DMS 273 (cell line): Measurements from ENCODE around the gene ZBTB34.

Experiments used
- DNase-seq: peaks from one replicate; lab custom pipeline; 2025; ENCODE audit not compliant: unreplicated experiment; lab: John Stamatoyannopoulos, UW

ZBTB34 gene

GRCh38 chr9:126875756-126876510, 15.5 kb downstream of the ZBTB34 start:
- DNase-seq = no peak

- no peak for DNase-seq
Measured at GRCh38 chr9:126876531-126876930, 16.1 kb downstream of the ZBTB34 start.

GRCh38 chr9:126877418-126877817, 17.0 kb downstream of the ZBTB34 start:
- no peak for DNase-seq

- no peak for DNase-seq
Measured at GRCh38 chr9:126879288-126879687, 18.8 kb downstream of the ZBTB34 start.

- no peak for DNase-seq
Measured at GRCh38 chr9:126880226-126880946, 19.9 kb downstream of the ZBTB34 start.

GRCh38 chr9:126880947-126881332, 20.5 kb downstream of the ZBTB34 start:
- no peak for DNase-seq

- DNase-seq = no peak
Measured at GRCh38 chr9:126882746-126883145, 22.3 kb downstream of the ZBTB34 start.

GRCh38 chr9:126883636-126884035, 23.2 kb downstream of the ZBTB34 start:
- no peak for DNase-seq

GRCh38 chr9:126885131-126885641, 24.7 kb downstream of the ZBTB34 start:
- DNase-seq = no peak

- no peak for DNase-seq
Measured at GRCh38 chr9:126886034-126886822, 25.8 kb downstream of the ZBTB34 start.

GRCh38 chr9:126886897-126887296, 26.5 kb downstream of the ZBTB34 start:
- DNase-seq = no peak

- no peak for DNase-seq
Measured at GRCh38 chr9:126891676-126892075, 31.2 kb downstream of the ZBTB34 start.

- peak; percentile 44 for DNase-seq
Measured at GRCh38 chr9:126893079-126893478, 32.6 kb downstream of the ZBTB34 start.

GRCh38 chr9:126894052-126894603, 33.7 kb downstream of the ZBTB34 start:
- no peak for DNase-seq

- peak; percentile 81 for DNase-seq
Measured at GRCh38 chr9:126902210-126902609, 41.8 kb downstream of the ZBTB34 start.

GRCh38 chr9:126904586-126904985, 44.1 kb downstream of the ZBTB34 start:
- DNase-seq = no peak

GRCh38 chr9:126906091-126906490, 45.7 kb downstream of the ZBTB34 start:
- DNase-seq = peak; percentile 81

- DNase-seq = no peak
Measured at GRCh38 chr9:126907058-126907457, 46.6 kb downstream of the ZBTB34 start.

- peak; percentile 97 for DNase-seq
Measured at GRCh38 chr9:126914458-126915280, 54.2 kb downstream of the ZBTB34 start, which contains the start of gene RALGPS1. TSS of gene RALGPS1 (plus strand) at chr9:126914782. CDS start at chr9:126962290, 47,508 bp downstream.

- peak; percentile 48 for DNase-seq
Measured at GRCh38 chr9:126915281-126915816, 54.9 kb downstream of the ZBTB34 start.
